GM21381 (cell line): Measurements from ENCODE around the gene RPL36AL.
"Not testable (repeated sequence)": the region's sequence is repeated elsewhere in the genome, so short reads cannot be mapped to it uniquely, and the experiment has no call there.

ENCODE experiments used
- ATAC-seq: cut with Tn5 transposase; IDR thresholded peaks from one replicate; pipeline ENCODE4 v1.9.1; 2021; ENCODE audit warnings: mild to moderate bottlenecking, moderate library complexity; ENCODE audit not compliant: unreplicated experiment

RPL36AL gene

DNA sequence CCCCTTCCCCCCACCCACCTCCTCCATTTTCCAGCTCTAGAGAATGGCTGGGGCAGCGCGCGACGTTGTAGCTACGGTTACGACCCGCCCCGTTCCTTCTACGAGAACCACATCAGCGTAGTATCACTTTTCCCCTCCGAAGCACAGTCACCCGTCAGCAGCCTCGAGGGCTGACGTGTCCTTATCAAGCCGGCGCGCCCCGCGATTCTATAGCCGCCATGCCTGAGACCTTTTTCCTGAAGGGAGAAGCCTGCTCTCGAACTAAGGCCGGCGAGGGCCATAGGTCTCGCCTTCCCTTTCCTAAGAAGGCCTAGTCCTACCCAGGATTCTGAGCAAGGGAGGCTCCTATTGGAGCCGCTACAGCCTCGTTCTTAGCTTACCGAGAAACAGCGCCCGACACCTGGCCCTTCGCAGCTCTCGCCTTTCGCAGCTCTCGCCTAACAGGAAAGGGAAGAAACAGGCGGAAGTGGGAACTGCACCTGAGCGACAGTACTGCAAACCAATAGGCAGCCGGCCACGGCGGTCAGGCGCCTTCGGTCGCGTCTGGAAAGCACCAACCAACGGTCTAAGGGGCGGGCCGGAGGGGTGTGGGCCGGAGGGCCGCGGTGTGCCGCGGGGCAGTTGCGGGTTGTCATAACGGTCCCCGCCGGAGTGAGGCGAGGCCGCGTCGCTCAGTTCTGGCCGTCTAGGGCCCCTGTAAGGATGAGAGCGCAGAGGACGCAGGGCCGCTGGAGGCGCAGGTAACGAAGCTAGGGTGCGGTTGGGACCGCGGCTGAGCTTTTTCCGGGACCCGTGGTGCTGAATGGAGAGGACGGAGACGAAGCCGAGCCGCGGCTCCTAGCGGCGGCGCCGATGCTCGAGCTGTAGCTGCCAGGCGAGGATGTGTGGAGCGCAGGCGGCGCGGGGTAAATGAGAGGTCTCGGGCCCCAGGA is at the start of gene RPL36AL, which contains the start of gene MGAT2:
Gene RPL36AL (minus strand): TSS at position 445 of the 932 bp plus-strand sequence. CDS start 1,522 bp downstream, outside the sequence.
Gene MGAT2 (plus strand): TSS at position 618 of the 932 bp plus-strand sequence. CDS start 470 bp downstream, outside the sequence.
- ATAC-seq = peak; percentile 93

DNA sequence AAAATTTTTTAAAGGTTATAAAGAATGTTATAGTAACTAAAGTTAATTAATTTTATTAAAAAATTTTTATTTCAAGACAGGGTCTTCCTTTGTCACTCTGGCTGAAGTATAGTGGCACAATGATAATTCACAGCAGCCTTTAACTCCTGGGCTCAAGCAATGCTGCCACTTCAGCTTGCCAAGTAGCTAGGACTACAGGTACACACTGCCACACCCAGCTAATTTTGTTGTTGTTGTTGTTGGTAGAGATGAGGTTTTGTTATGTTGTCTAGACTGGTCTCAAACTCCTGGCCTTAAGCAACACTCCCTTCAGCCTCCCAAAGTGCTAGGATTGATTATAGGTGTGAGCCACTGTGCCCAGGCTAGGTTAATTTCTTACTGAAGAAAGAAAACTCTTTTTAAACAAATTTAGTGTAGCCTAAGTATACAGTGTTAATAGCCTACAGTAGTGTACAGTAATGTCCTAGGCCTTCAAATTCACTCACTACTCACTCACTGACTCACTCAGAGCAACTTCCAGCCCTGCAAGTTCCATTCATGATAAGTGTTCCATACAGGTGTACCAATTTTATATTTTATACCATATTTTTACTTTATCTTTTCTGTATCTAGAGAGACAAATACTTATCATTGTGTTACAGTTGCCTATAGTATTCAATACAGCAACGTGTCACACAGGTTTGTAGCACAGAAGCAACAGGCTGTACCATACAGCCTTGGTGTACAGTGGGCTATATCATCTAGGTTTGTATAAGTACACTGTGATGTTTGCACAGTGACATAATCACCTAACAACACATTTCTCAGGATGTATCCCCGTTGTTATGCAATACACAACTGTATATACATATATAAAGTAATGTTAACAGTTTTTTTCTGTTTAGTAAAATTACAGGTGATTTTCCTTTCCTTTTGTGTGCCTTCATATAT is 39.4 kb upstream of the RPL36AL start:
- ATAC-seq = no peak

DNA sequence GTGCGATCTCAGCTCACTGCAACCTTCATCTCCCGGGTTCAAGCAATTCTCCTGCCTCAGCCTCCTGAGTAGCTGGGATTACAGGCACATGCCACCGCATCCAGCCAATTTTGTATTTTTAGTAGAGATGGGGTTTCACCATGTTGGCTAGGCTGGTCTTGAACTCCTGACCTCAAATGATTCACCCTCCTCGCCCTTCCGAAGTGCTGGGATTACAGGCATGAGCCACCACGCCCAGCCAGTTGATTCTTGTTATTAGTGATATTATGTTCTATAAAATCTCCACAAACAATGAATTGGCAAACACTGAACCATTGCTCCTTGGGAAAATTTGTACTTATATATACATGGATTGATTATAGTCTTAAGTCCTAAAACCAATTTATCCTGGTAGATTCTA is 37.1 kb upstream of the RPL36AL start:
- ATAC-seq = not testable (repeated sequence)

DNA sequence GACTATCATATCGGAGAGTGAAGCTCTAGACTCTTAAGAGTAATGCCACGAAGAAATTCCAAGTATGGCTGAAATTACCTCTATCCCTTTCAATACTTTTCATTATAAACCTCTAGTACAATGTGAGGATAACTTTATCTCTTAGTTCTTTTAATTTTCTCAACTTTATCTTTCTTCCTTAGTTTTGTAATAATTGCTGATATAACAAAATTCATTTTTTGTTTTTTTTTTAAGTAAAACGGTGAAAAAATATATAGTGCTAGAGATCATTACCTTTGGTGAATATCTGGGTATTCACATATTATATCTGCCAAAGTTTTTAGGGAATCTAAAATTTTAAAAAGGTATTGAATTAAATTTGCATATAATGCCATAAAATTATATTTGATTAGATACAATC is 34.1 kb upstream of the RPL36AL start:
- ATAC-seq = no peak

DNA sequence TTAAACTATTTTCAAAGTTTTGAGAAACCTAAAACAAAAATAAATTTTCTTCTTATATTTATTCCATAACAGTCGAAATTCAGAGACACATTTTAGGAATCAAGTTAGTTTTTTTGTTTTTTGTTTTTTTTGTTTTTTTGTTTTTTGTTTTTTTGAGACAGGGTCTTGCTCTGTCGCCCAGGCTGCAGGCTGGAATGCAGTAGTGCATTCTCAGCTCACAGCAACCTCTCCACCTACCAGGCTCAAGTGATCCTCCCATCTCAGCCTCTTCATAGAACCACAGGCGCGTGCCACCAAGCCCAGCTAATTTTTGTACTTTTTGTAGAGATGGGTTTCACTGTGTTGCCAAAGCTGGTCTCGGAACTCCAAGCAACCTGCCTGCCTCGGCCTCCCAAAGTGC is 33.1 kb upstream of the RPL36AL start:
- no peak for ATAC-seq

DNA sequence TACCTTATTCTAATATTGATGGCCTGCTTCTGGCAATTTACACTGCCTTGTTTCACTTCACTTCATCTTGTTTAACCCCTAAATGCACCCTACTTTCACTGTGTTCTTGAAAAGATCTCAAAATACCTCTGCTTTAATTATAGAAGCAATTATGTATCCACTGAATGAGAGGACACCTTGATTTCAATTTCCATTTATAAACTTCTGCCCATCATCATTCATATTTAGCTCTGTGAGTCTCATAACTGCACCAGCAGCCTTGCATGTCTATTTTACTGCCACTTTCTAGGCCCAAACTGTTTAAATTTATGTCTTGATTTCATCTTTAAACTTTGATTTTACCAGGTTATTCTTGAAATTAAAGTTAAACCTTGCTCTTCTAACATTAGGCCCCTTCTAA is 21.7 kb upstream of the RPL36AL start:
- no peak for ATAC-seq

DNA sequence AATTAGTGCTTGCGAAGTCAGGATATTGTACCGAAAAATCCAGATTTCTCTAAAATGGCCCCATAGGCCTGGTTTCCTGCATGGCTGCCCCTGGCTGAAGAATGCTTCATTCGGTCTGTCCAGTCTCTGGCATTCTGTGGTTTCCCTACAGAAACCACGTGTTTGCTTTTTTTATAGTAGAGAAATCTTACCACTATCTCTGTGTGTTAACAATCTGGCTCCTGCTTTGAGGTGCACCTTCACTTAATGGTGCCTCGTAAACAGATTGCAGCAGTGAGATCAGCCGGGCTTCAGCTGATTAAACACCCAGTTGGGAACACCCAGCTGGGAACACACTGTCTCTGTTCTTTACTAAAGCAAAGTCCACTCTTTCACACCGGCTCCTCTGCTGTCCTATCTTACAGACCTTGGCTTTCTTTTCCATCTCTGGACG is 21.3 kb upstream of the RPL36AL start:
- no peak for ATAC-seq

DNA sequence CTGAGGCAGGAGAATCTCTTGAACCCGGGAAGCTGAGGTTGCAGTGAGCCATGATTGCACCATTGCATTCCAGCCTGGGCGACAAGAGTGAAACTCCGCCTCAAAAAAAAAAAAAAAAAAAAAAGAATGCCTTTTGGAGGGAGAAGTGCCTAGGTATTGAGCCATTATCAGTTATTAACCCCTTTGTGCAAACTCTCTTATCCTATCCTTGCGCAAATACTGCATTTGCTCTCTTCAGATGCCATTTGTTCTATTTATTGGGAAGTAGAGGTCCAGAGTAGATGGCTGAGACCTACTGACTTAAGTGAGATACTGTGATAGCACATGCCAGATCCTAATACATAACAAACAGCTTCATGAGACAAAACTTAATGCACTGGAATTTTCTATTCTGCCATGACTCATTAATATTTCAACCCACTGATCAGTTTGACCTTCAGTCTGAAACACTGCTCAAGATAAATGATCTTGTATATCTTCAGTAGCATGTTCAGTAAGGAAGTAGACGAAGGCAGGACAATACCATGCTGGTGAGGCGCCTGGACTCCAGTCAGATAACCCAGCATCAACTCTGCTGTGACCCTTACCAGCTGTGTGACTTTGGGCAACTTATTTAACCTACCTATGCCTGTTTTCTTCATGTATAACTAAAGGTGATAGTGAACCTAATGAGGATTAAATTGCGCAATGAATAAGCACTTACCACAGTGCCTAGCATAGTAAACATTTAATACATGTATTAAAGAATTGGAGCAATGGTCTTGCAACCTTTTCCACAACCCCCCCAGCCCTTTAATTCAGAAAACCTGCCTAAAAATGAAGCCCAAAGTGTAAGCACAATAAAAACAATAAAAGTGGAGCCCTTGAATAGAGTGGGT is 20.4 kb upstream of the RPL36AL start:
- no peak for ATAC-seq

DNA sequence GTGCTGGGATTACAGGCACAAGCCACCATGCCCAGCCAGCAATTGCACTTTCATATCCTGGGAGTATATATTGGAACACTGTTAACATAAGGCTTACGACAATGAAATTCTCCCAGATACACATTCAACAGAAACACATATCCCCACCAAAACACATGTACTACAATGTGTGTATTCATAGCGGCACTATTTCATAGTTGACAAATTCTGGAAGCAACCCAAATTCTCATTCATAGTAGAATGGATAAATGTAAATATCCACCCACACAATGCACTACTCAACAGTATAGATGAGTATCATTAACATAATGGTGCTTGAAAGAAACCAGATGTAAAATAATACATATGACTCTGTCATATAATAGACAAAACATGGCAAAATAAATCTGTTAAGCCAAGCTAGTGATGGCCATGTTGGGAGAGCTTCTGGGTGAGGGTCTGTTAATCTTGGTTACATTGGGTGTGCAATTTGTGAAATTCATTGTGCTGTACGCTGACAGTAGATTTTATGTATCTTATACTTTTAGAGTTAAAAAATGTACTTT is 17.2 kb upstream of the RPL36AL start:
- no peak for ATAC-seq

DNA sequence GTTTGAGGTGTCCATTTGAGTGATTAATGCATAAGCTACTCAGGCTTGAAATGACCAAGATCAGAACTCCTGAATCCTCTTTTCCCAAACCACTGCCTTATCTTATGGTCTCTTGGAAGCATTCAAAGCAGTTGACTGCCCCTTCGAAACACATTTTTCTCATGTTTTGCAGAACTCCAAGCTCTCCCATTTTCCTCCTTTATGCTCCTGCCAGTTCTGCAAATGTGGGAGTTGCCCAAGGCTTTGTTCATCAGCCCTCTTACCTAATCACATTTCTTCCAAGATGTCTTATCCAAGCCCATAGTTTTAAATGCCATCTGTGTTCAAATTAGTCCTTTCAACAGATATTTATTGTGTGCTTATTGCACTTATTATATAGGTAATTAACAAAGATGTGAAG is 16.4 kb upstream of the RPL36AL start:
- ATAC-seq = no peak

DNA sequence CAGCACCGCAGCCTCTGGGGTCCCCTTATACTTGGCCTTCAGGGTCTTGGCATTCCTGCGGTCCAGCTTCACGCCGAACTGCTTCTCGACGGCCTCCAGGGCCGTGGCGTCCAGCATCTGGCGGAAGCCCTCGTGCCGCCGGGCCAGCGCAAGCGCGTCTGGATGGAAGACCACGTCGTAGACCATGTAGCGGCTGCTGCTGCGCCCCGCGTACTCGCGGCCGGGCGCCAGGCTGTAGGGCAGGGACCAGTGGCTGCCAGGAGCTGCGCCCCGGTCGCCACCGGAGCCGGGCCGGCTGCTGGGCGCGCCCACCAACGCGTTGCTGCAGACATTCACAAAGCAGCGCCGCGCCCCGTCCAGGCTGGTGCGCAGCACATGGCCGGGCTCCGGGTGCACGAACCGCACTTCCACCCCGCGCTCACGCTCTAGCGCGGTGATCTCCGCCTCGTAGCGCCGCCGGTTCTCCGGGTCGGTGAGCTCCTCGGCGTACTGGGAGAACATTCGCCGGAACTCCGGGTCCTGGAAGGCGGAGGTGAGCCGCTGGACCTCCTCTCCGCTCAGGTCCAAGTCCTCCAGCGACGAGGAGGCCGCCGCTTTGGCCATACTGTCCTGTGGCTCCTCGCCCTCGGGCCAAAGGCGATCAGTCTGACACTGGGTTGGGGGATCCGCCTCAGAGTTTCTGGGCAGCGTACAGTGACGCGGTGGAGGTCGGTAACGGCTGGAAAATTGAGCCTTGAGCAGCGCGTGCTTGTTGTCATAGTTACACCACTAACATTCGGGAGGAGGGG is 14.3 kb upstream of the RPL36AL start, which contains the start of gene DNAAF2:
Gene DNAAF2 (minus strand): TSS at position 698 of the 788 bp plus-strand sequence. CDS start 95 bp downstream, at position 603.
- ATAC-seq = peak; percentile 25

DNA sequence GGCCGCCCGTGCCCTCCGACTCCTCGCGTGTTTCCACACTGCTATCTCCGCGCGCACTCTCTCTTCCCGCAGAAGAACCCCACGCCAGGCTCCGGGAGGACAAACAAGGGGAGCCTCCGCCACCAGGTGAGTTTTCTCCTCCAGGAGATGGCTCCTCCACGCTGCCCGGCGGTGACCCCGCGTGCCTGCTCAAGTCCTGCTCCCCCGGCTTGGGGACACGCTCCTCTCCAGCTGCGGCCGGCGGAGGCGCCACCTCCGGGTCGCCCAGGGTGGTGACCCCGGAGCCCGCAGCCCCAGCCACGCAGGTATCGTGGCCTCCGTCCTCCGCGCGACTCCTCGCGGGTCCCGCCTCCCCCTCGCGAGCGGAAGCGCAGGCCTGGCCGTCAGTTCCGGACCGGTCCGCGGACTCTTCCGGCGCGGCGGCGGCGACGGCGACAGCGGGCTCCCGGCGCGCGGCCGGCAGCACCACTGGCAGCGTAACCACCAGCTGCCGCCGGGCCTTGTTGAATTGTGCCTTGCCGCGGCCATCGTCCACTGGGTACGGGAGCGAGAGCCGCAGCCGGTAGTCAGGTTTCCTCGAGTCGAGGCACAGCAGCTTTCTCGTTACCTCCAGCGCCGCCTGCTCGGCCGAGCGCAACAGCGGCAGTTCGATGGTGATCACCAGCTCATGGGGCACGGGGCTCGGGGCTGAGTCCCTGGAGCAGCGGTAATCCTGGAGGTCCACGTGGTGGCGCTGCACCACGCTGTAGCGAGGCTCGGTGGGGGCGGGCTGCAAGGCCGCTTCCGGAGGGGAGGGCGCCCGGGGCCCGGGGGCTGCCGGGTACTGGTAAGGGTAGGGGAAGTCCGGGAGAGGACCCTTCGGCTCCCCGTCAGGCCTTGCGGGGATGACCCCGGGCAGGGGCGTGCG is 13.5 kb upstream of the RPL36AL start:
- ATAC-seq = peak; percentile 73

DNA sequence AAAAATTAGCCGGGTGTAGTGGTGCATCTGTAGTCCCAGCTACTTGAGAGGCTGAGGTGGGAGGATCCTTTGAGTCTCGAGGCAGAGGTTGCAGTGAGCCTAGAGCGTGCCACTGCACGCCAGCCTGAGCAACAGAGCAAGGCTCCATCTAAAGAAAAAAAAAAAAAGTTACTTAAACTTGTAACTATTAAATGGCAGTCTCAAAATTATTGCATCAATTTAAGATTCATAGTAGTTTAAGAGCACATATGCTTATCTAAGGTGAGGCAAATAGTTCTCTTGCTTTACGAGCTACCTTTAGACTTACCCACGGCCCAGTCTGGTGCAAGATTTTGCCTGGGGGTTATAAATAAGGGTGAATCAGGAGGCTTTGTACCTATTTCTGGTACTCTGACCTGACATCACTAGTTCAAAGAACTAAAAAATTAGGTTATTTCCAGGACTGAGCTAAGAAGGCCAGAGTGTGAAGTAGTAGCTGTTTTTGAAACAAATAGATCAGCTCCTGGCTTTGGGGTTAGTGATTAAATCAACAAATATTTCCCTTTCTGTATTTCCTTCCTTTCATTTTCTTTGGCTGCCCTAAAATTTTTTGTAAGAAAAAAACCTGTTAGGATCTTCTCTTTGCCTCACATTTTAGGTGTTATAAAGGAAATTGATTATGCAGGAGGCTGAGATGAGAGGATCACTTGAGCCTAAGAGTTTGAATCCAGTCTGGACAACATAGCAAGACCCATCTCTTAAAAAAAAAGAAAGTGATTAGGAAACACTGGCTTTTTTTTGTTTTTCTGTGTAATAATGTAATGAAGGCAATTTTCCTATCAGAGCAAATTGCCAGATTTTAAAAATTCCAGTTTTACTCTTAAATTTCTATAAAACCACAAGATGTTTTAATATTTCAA is 3.8 kb upstream of the RPL36AL start:
- no peak for ATAC-seq

DNA sequence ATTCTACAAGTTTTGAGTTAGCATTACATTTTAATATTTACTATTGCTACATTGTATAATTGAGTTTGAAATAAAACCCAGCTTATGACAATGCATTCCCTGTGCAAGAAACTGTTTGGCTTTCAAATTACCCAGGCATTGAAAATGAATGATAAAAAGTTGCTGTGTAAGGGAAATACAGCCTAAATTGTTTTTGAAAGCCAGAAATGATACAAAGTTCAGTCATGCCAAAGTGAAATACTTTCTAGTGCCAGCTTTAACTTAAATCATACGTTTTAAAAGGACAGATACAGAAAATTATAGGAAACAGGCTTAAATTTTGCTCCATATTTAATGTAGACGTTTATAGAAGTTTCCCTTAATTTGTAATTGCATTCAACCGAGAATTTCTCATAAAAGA is 3.0 kb upstream of the RPL36AL start:
- no peak for ATAC-seq

DNA sequence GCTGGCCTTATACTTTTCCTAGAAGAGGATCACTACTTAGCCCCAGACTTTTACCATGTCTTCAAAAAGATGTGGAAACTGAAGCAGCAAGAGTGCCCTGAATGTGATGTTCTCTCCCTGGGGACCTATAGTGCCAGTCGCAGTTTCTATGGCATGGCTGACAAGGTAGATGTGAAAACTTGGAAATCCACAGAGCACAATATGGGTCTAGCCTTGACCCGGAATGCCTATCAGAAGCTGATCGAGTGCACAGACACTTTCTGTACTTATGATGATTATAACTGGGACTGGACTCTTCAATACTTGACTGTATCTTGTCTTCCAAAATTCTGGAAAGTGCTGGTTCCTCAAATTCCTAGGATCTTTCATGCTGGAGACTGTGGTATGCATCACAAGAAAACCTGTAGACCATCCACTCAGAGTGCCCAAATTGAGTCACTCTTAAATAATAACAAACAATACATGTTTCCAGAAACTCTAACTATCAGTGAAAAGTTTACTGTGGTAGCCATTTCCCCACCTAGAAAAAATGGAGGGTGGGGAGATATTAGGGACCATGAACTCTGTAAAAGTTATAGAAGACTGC is 1.7 kb upstream of the RPL36AL start:
- no peak for ATAC-seq

DNA sequence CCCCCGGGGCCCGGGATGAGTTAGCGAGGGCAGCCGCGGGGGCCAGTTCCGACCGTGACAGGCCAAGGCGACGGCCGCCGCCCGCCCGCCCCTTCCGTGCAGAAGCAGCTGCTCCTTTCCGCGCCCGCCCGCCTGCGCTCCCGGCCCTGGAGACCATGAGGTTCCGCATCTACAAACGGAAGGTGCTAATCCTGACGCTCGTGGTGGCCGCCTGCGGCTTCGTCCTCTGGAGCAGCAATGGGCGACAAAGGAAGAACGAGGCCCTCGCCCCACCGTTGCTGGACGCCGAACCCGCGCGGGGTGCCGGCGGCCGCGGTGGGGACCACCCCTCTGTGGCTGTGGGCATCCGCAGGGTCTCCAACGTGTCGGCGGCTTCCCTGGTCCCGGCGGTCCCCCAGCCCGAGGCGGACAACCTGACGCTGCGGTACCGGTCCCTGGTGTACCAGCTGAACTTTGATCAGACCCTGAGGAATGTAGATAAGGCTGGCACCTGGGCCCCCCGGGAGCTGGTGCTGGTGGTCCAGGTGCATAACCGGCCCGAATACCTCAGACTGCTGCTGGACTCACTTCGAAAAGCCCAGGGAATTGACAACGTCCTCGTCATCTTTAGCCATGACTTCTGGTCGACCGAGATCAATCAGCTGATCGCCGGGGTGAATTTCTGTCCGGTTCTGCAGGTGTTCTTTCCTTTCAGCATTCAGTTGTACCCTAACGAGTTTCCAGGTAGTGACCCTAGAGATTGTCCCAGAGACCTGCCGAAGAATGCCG is 872 bp upstream of the RPL36AL start:
- ATAC-seq = peak; percentile 25
